Activated gamma-delta T cell treated with Interleukin-2 at 50 U/mL for 16 hours (primary cell): ENCODE data around the gene NCOA7.
"Not testable (repeated sequence)": the region's sequence is repeated elsewhere in the genome, so short reads cannot be mapped to it uniquely, and the experiment has no call there.

Experiments
- DNase-seq: peaks from one replicate; pipeline ENCODE4 v3.0.0-alpha.2; 2020

Gene NCOA7

GRCh38 chr6:125793280-125793679 lies 2.5 kb downstream of the NCOA7 start:
- no peak for DNase-seq

GRCh38 chr6:125793863-125794262 lies 3.1 kb downstream of the NCOA7 start:
- no peak for DNase-seq

GRCh38 chr6:125794342-125795137 lies 3.8 kb downstream of the NCOA7 start:
- no peak for DNase-seq

- no peak for DNase-seq
These were observed 4.5 kb downstream of the NCOA7 start for GRCh38 chr6:125795301-125795700.

GRCh38 chr6:125797120-125797885 lies 6.5 kb downstream of the NCOA7 start:
- DNase-seq = no peak

- DNase-seq = no peak
These were observed 7.2 kb downstream of the NCOA7 start for GRCh38 chr6:125797886-125798444.

GRCh38 chr6:125798734-125799508 lies 8.2 kb downstream of the NCOA7 start:
- no peak for DNase-seq

- DNase-seq = no peak
These were observed 11.6 kb downstream of the NCOA7 start for GRCh38 chr6:125802383-125802782.

GRCh38 chr6:125802943-125803377 lies 12.2 kb downstream of the NCOA7 start:
- DNase-seq = no peak

GRCh38 chr6:125804264-125804663 lies 13.5 kb downstream of the NCOA7 start:
- DNase-seq = peak; percentile 18

GRCh38 chr6:125804866-125805425 lies 14.2 kb downstream of the NCOA7 start:
- DNase-seq = not testable (repeated sequence)

- DNase-seq = no peak
These were observed 16.1 kb downstream of the NCOA7 start for GRCh38 chr6:125806813-125807212.

GRCh38 chr6:125807293-125807692 lies 16.5 kb downstream of the NCOA7 start:
- no peak for DNase-seq

GRCh38 chr6:125808060-125808459 lies 17.3 kb downstream of the NCOA7 start:
- no peak for DNase-seq

GRCh38 chr6:125808591-125808990 lies 17.8 kb downstream of the NCOA7 start:
- DNase-seq = no peak

GRCh38 chr6:125809570-125810170 lies 18.9 kb downstream of the NCOA7 start:
- DNase-seq = no peak

GRCh38 chr6:125810445-125810844 lies 19.7 kb downstream of the NCOA7 start:
- no peak for DNase-seq

- DNase-seq = no peak
These were observed 20.5 kb downstream of the NCOA7 start for GRCh38 chr6:125811259-125811658.

GRCh38 chr6:125812394-125813292 lies 21.9 kb downstream of the NCOA7 start:
- DNase-seq = no peak

- no peak for DNase-seq
These were observed 23.7 kb downstream of the NCOA7 start for GRCh38 chr6:125814481-125814880.
